Superior temporal gyrus (tissue), 1 donor: ENCODE measurements around the gene TRIM15.
A peak's percentile ranks its signal among the peaks of the same experiment; 100 is the strongest.
"Not testable (repeated sequence)": the region's sequence is repeated elsewhere in the genome, so short reads cannot be mapped to it uniquely, and the experiment has no call there.

ENCODE experiments used
- DNase-seq: peaks from one replicate; pipeline ENCODE4 v3.0.0-alpha.2; 2016; ENCODE audit errors: extremely low spot score

TRIM15 gene

GRCh38 chr6:30163090-30163917 lies at the start of gene TRIM15:
Gene TRIM15, plus strand, starts transcription at chr6:30163546. Its CDS starts 139 bp downstream, at chr6:30163685.
- DNase-seq, result no peak

DNA sequence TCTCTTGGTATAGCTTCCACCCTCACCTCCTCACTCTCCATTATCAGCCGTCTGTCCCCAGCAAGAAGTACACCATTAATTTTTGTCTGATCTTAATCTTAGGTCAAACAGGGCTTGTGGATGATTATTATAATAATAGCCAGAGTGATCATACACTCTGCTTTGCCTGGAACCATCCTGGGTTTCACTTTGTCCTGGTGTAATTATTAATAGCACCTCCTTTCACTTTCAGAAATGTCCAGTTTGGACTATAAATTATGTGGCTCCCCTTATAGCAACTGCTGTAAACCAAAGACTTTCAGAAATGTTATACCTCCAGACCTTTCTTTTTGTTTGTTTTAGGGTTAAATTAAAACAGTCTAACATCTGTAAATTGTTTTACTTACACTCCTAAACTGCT lies 49.5 kb upstream of the TRIM15 start:
- DNase-seq, result no peak

DNA sequence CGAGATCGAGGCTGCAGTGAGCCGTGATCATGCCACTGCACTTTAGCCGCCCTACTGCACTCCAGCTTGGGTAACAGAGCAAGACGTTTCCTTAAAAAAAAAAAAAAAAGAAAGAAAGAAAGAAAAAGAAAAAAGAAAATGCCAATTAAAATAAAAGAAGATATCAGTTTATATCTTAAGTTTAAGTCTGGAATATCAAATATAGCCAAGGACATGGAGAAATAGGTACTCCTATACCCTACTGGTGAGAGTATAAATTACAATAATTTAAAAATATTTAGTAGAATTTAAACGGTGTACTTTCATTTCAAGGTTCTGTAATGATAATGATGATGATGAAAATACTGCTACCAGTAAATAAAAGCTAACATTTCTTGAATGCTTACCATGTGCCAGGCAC lies 46.6 kb upstream of the TRIM15 start:
- no peak for DNase-seq

- not testable (repeated sequence) for DNase-seq
Measured at GRCh38 chr6:30118691-30119090, 44.7 kb upstream of the TRIM15 start.

DNA sequence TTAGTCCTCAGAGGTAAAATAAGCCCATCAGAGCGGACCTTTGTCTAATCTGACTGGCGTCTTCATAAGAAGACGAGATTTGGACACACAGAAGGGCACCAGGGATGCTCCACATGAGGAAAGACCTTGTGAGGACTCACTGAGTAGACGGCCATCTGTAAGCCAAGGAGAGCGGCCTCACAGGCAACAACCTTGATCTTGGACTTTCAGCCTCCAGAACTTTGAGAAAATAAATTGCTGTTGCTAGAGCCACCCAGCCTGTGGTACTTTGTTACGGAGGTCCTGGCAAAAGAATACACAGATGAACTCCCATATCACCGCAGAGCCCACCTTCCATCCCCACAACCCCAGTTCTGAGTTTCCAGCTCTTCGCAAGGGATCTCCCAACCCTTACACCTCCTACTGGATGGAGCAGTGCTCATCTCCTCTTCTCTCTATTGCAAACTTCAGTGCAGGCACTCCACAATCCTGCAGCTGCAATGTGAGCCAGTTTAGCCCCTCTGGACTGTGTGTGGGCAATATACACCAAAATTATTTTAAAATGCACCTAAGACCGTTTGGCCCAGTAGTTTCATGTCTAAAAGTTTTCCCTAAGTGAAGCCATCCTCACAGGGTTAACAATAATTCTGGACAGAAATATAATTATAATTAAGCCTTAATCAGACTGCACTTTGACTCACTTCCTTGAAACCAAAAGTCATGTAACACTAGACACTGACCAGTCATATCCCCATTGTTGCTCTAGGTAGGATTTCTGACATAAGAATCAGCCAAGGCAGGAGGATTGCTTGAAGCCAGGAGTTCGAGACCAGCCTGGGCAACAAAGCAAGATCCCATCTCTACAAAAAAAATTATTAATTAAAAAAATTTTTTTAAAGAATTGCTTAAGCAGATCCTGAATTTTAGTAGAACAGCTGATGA lies 41.6 kb upstream of the TRIM15 start:
- DNase-seq, result no peak

- no peak for DNase-seq
Measured at GRCh38 chr6:30122515-30122914, 40.8 kb upstream of the TRIM15 start.

DNA sequence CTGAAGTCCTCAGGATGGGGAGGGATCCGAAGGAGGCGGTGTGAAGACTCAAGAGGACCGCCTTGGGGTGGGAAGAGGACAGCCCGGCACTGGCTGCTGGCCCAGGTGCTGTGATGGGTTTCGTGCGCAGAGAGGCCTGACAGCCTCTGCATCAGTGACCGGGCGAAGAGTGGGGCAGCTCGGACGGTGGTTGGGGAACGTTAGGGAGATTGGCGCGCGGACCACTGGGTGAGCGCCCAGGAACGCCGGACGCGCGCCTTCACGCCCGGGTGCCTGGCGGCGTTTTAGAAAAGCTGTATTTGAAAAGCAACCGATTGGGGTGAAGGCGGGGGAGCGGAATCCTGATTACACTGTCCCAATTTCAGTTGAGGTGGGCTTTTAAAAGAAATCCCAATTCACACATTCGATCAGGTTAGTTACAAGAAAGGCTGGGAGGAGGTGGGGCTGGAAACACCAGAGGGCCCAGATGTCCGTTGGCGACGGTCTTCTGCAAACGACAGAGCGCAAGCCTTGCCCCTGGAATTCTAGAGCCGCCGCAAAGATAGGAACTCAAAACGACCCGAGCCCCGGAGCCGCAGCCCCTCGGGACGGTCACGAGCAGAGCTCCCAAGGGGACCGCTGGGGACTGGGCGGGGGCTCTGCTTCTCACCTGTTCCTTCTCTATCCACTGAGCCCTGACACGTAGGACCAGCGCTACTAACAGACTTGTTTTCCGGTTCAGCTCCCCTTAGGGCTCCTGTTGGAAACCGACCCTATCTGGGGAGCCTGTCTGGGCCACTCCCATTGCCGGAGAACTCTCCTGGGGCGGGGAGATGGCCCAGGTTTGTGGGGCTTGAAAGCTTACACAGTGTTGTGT lies 35.9 kb upstream of the TRIM15 start:
- DNase-seq, result no peak

- no peak for DNase-seq
Measured at GRCh38 chr6:30129265-30130178, 33.8 kb upstream of the TRIM15 start.

DNA sequence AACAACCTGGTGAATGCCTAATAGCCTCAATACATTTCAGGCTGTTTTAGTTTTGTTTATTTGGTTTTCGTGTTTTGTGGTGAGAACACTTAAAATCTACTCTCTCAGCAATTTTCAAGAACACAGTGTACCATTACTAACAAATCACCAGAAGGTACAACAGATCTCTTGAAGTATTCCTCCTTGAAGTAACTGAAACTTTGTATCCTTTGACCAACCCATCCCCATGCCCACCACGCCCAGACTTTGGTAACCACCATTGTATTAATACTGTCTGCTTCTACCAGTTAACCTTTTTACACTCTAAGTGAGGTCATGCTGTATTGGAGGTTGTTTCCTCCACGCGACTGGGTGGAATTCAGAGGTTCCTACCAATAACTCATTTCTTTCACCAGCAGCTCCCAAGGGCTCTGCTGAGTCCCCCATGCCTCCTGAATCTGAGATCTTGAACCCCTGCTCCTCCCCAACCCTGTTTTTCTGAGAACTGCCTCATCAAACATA lies 33.1 kb upstream of the TRIM15 start:
- DNase-seq, result no peak

DNA sequence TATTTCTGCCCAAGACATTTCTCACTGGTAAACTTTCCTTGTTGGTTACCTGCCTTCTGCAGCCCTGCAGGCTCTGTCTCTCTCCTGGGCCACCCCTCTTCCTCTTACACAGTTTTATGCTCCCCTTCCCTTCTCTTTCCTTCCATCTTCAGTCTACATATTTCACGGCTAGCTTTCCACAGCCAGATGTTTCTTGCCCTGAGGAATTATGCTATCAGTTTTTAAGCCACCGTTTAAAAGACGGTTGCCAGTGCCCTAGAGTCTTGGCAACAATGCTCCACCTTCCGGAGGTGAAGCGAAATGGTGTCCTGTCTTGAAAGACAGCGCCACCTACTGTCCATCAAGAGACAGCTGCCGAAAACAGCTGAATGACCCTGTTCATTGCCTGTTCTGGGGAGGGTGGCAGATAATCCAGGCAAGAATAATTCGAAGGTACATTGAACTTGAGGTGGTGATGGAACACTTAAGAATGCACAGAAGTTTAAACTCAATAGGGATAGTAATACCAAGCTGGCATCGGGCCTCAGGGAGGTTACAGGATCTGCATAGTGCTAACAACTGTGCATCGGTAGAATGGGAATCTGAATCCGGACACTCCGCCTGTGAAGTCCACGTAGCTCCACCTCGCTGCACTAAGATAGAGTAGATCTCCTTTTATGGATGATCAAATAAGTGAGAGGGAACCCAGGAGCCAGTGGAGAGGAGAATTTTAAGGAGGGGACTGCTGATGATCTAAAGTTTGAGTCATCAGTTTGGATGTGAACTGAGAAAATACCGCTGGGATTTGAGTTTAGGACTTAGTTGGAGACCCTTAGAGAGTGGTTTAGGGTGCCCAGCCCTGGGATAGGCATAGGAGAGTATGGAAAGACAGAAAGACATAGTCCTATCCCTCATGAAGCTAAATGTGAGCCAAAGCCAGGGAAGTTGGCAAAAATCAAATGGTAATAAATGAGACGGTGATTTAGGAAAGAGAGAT lies 32.2 kb upstream of the TRIM15 start:
- peak; percentile 90 for DNase-seq

DNA sequence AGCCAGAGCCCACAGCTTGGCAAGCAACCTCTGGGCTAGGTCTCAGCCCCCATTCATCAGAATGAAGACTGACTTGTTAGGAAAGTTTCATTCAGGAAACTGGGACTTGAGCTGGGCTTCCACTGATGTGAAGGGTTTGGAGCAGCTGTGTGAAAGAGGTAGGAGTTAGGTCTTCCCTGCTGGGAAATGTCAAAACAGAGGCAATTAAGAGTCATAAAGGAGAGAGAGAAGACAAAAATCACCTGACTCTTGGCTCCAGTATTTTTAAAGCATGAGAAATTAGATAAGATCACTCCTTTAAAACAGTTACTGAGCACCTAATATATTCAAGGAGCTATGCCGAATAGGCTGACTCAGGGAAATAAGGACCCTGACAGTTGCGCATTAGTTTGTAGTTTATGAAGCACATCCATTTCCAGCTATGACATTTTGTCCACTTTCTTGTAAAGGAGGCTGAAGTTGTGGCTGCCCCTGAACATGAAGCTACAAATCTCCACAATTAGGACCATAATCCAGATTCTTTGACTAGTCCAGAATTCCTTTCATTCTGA lies 31.3 kb upstream of the TRIM15 start:
- no peak for DNase-seq

DNA sequence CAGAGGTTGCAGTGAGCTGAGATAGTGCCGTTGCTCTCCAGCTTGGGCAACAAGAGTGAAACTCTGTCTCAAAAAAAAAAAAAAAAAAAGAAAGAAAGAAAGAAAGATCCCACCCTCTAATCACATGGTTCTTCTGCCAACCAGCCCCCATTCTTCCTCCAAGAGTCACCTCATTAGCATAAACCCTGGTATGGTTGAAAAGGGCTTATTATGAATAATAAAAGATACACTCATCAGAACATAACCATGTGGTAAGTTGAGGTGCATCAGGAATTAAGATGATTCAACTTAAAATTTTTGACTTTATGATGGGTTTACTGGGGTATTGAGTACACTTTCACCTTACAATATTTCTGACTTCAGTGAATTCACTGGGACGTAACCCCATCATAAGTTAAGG lies 28.2 kb upstream of the TRIM15 start:
- DNase-seq, result no peak

- no peak for DNase-seq
Measured at GRCh38 chr6:30135757-30136156, 27.6 kb upstream of the TRIM15 start, which contains the start of gene TRIM40. Gene TRIM40, plus strand, starts transcription at chr6:30136140. Its CDS starts 897 bp downstream, at chr6:30137037.

DNA sequence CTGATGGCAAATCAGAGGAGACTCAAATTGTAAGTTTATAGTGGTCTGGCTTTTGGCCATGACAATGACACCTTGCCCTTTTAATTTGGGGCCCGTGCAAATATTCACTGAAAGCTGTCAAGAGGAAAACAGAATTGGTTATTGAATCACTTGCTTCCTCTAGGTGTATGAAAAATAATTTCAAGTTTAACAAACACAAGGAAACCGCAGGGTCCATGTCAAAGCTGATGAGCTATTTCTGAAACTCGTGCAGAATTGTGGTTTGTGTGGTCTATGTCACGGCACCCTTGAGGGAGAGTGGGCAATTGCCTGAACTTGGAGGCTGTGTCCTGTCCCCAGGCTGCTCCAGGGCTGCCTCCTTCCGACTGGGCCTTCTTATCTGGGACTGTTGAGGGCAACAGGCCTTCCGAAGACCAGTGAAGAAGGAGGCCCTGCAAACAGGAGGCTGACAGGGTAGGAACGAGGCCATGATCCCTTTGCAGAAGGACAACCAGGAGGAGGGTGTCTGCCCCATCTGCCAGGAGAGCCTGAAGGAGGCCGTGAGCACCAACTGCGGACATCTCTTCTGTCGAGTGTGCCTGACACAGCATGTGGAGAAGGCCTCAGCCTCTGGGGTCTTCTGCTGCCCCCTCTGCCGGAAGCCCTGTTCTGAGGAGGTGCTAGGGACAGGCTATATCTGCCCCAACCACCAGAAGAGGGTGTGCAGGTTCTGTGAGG lies 26.6 kb upstream of the TRIM15 start:
- no peak for DNase-seq

DNA sequence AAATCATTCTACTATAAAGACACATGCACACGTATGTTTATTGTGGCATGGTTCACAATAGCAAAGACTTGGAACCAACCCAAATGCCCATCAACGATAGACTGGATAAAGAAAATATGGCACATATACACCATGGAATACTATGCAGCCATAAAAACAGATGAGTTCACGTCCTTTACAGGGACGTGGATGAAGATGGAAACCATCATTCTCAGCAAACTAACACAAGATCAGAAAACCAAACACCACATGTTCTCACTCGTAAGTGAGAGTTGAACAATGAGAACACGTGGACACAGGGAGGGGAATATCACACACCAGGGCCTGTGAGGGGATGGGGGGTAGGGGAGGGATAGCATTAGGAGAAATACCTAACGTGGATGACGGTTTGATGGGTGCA lies 23.1 kb upstream of the TRIM15 start:
- DNase-seq, result not testable (repeated sequence)

GRCh38 chr6:30142665-30143064 lies 20.7 kb upstream of the TRIM15 start:
- no peak for DNase-seq

DNA sequence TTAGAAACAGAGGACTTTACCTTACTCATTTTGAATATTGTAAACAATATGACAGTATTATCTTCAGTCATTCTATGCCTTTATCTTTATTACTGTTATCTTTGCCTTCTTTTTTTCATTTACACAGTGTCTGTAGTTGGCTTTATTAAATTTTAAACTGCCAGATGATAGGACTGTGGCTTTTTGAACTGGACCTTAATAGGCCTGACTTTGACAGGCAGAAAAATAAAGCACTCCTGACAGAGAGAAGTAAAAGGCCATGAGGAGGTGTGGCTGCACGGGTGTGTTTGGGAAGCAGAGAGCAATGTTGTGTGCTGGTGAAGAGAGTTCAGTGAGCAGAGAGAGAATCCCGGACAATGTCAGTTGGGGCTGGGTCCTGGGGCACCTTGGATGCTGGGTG lies 19.6 kb upstream of the TRIM15 start:
- DNase-seq, result no peak

- DNase-seq, result no peak
Measured at GRCh38 chr6:30144811-30145210, 18.5 kb upstream of the TRIM15 start.
